Measurements from ENCODE around the gene HNRNPF.

The HNRNPF gene

GRCh38 chr10:43389867-43390266, 19.1 kb downstream of the HNRNPF start:
- Histone ChIP-seq H3K36me3 (ENCODE audit: insufficient read depth, low read length) (peaks cover 96% of the 10 kb centered on the region), H3K27me3 (ENCODE audit: insufficient read depth, low read length, poor library complexity) (no peaks in the 10 kb centered on the region), H3K27ac (ENCODE audit: low read length) (no peak overlapping the region), H2AFZ (ENCODE audit: low read depth, low read length) (no peak overlapping the region), H3K9ac (ENCODE audit: low read depth, low read length) (no peak overlapping the region), H3K9me3 (ENCODE audit: insufficient read depth, low read length, severe bottlenecking) (no peaks in the 10 kb centered on the region), H3K4me2 (ENCODE audit: insufficient read depth, low read length) (no peak overlapping the region), H4K20me1 (ENCODE audit: insufficient read depth, low read length) (peaks cover 85% of the 10 kb centered on the region), H3K4me1 (ENCODE audit: insufficient read depth, low read length) (peaks cover 39% of the 10 kb centered on the region), H3K4me3 (ENCODE audit: low read depth in 1 of 2, low read length in 2 of 2) (no peak overlapping the region), H3K79me2 (ENCODE audit: insufficient read depth, low read length) (peaks cover 83% of the 10 kb centered on the region)
- DNase-seq, result no peak
- TF ChIP-seq CTCF (IDR thresholded peaks at IDR 0.05; ENCODE audit: borderline replicate concordance, extremely low read depth, low read length, poor library complexity, severe bottlenecking), result no peak
- no peak for TF ChIP-seq EZH2 (IDR thresholded peaks at IDR 0.05; ENCODE audit: borderline replicate concordance, low read depth, low read length, severe bottlenecking)
- ATAC-seq (ENCODE audit: insufficient read depth, low read depth), result no peak

GRCh38 chr10:43387678-43388032, 21.3 kb downstream of the HNRNPF start:
- Histone ChIP-seq H3K27me3 (ENCODE audit: insufficient read depth, low read length, poor library complexity) (no peaks in the 10 kb centered on the region), H2AFZ (ENCODE audit: low read depth, low read length) (no peak overlapping the region), H3K36me3 (ENCODE audit: insufficient read depth, low read length) (peaks cover 78% of the 10 kb centered on the region), H4K20me1 (ENCODE audit: insufficient read depth, low read length) (peaks cover 74% of the 10 kb centered on the region), H3K4me1 (ENCODE audit: insufficient read depth, low read length) (peaks cover 20% of the 10 kb centered on the region), H3K9ac (ENCODE audit: low read depth, low read length) (no peak overlapping the region), H3K27ac (ENCODE audit: low read length) (no peak overlapping the region), H3K4me3 (ENCODE audit: low read depth in 1 of 2, low read length in 2 of 2) (no peak overlapping the region), H3K9me3 (ENCODE audit: insufficient read depth, low read length, severe bottlenecking) (no peaks in the 10 kb centered on the region), H3K4me2 (ENCODE audit: insufficient read depth, low read length) (no peak overlapping the region), H3K79me2 (ENCODE audit: insufficient read depth, low read length) (peaks cover 61% of the 10 kb centered on the region)
- TF ChIP-seq EZH2 (IDR thresholded peaks at IDR 0.05; ENCODE audit: borderline replicate concordance, low read depth, low read length, severe bottlenecking) (no peak), CTCF (IDR thresholded peaks at IDR 0.05; ENCODE audit: borderline replicate concordance, extremely low read depth, low read length, poor library complexity, severe bottlenecking) (no peak)
- DNase-seq (no peak), ATAC-seq (ENCODE audit: insufficient read depth, low read depth) (no peak)

GRCh38 chr10:43386981-43387677, 21.9 kb downstream of the HNRNPF start:
- Histone ChIP-seq H4K20me1 (ENCODE audit: insufficient read depth, low read length) (peaks cover 69% of the 10 kb centered on the region), H3K9ac (ENCODE audit: low read depth, low read length) (no peak overlapping the region), H2AFZ (ENCODE audit: low read depth, low read length) (no peak overlapping the region), H3K79me2 (ENCODE audit: insufficient read depth, low read length) (peaks cover 56% of the 10 kb centered on the region), H3K4me3 (ENCODE audit: low read depth in 1 of 2, low read length in 2 of 2) (no peak overlapping the region), H3K4me1 (ENCODE audit: insufficient read depth, low read length) (peaks cover 18% of the 10 kb centered on the region), H3K9me3 (ENCODE audit: insufficient read depth, low read length, severe bottlenecking) (no peaks in the 10 kb centered on the region), H3K4me2 (ENCODE audit: insufficient read depth, low read length) (no peak overlapping the region), H3K36me3 (ENCODE audit: insufficient read depth, low read length) (peaks cover 73% of the 10 kb centered on the region), H3K27me3 (ENCODE audit: insufficient read depth, low read length, poor library complexity) (no peaks in the 10 kb centered on the region), H3K27ac (ENCODE audit: low read length) (no peak overlapping the region)
- DNase-seq, result no peak
- TF ChIP-seq CTCF (IDR thresholded peaks at IDR 0.05; ENCODE audit: borderline replicate concordance, extremely low read depth, low read length, poor library complexity, severe bottlenecking) (no peak), EZH2 (IDR thresholded peaks at IDR 0.05; ENCODE audit: borderline replicate concordance, low read depth, low read length, severe bottlenecking) (no peak)
- ATAC-seq (ENCODE audit: insufficient read depth, low read depth), result no peak
